ENCODE results near the gene MIEF2. TPM values are rescaled to one million over a fixed set of nuclear protein-coding genes. Genes with fewer than 3 reads are reported as not detected.

MIEF2 gene
- total and polyA plus RNA-seq, 2 experiments from 2014 or later = 37.3 to 101 TPM

- Histone ChIP-seq H3K36me3 (no peaks in the 10 kb centered on the region), H3K27me3 (no peaks in the 10 kb centered on the region), H3K27ac (no peak overlapping the region), H3K9me3 (ENCODE audit: low read depth) (no peaks in the 10 kb centered on the region), H3K4me1 (ENCODE audit: low read depth) (peaks cover 20% of the 10 kb centered on the region), H3K4me3 (no peak overlapping the region)
- TF ChIP-seq, protein P1, sequence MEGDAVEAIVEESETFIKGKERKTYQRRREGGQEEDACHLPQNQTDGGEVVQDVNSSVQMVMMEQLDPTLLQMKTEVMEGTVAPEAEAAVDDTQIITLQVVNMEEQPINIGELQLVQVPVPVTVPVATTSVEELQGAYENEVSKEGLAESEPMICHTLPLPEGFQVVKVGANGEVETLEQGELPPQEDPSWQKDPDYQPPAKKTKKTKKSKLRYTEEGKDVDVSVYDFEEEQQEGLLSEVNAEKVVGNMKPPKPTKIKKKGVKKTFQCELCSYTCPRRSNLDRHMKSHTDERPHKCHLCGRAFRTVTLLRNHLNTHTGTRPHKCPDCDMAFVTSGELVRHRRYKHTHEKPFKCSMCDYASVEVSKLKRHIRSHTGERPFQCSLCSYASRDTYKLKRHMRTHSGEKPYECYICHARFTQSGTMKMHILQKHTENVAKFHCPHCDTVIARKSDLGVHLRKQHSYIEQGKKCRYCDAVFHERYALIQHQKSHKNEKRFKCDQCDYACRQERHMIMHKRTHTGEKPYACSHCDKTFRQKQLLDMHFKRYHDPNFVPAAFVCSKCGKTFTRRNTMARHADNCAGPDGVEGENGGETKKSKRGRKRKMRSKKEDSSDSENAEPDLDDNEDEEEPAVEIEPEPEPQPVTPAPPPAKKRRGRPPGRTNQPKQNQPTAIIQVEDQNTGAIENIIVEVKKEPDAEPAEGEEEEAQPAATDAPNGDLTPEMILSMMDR (IDR thresholded peaks at IDR 0.05; ENCODE audit: low read depth, low read length) = no peak
- DNase-seq (ENCODE audit: low read depth in 1 of 2, low spot score in 1 of 2) = no peak
Observed at GRCh38 chr17:18227635-18228034, 32.8 kb upstream of the MIEF2 start.

- no peaks in the 10 kb centered on the region for H3K9me3 ChIP-seq (ENCODE audit: low read depth)
- no peaks in the 10 kb centered on the region for H3K36me3 ChIP-seq
- peaks cover 20% of the 10 kb centered on the region for H3K4me1 ChIP-seq (ENCODE audit: low read depth)
- H3K27me3 ChIP-seq = no peaks in the 10 kb centered on the region
- H3K4me3 ChIP-seq = no peak overlapping the region
- no peak for DNase-seq (ENCODE audit: low read depth in 1 of 2, low spot score in 1 of 2)
- H3K27ac ChIP-seq = no peak overlapping the region
- TF ChIP-seq, protein P1 (IDR thresholded peaks at IDR 0.05; ENCODE audit: low read depth, low read length) = no peak
Observed at GRCh38 chr17:18228176-18228682, 32.2 kb upstream of the MIEF2 start.

DNA sequence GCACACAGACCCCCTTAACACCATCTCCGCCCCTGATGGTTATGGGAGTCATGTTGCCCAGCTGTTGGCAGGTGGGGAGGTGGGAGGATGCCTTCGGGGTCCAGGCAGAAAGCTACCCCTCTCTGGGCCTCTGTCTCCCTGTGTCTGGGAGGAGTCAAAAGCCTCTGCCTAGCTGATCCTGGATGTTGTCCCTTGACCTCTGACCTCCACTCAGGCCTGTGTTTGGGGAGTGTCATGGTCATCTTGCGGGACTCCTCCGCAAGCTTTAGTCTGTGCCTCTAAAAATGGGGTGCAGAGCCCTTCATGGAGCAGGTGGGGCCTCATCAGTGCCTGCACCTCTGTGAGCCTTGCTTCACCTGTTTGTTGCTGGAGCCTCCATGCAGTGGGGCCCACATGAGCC lies 31.2 kb upstream of the MIEF2 start:
- H3K4me1 ChIP-seq (ENCODE audit: low read depth) = peaks cover 19% of the 10 kb centered on the region
- no peak overlapping the region for H3K27ac ChIP-seq

DNA sequence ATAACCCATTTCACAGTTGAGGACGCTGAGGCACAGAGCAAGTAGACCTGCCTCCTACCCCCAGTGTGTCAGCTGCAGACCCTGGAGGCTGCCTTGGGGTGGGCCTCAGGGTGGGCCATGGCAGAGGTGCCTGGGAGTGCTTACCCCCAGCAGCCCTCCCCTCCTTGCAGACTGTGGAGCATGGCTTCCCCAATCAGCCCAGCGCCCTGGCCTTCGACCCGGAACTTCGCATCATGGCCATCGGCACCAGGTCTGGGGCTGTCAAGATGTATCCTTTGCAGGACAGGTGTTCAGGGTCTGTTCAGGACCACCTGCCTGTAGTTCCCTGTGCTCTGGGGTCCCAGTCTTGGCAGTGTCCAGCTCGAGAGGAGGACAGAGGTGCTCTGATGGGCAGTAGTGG lies 30.7 kb upstream of the MIEF2 start:
- Histone ChIP-seq H3K27me3 (no peaks in the 10 kb centered on the region), H3K36me3 (peaks cover 8% of the 10 kb centered on the region), H3K9me3 (ENCODE audit: low read depth) (no peaks in the 10 kb centered on the region), H3K4me1 (ENCODE audit: low read depth) (peaks cover 14% of the 10 kb centered on the region), H3K4me3 (no peak overlapping the region), H3K27ac (no peak overlapping the region)
- DNase-seq (ENCODE audit: low read depth in 1 of 2, low spot score in 1 of 2) = no peak
- TF ChIP-seq, protein P1 (IDR thresholded peaks at IDR 0.05; ENCODE audit: low read depth, low read length) = no peak

More for the DNA sequence above, 31.2 kb upstream of the MIEF2 start:
- Histone ChIP-seq H3K9me3 (ENCODE audit: low read depth) (no peaks in the 10 kb centered on the region), H3K4me3 (no peak overlapping the region), H3K36me3 (peaks cover 3% of the 10 kb centered on the region), H3K27me3 (no peaks in the 10 kb centered on the region)
- TF ChIP-seq, protein P1 (IDR thresholded peaks at IDR 0.05; ENCODE audit: low read depth, low read length) = no peak
- DNase-seq (ENCODE audit: low read depth in 1 of 2, low spot score in 1 of 2) = no peak

DNA sequence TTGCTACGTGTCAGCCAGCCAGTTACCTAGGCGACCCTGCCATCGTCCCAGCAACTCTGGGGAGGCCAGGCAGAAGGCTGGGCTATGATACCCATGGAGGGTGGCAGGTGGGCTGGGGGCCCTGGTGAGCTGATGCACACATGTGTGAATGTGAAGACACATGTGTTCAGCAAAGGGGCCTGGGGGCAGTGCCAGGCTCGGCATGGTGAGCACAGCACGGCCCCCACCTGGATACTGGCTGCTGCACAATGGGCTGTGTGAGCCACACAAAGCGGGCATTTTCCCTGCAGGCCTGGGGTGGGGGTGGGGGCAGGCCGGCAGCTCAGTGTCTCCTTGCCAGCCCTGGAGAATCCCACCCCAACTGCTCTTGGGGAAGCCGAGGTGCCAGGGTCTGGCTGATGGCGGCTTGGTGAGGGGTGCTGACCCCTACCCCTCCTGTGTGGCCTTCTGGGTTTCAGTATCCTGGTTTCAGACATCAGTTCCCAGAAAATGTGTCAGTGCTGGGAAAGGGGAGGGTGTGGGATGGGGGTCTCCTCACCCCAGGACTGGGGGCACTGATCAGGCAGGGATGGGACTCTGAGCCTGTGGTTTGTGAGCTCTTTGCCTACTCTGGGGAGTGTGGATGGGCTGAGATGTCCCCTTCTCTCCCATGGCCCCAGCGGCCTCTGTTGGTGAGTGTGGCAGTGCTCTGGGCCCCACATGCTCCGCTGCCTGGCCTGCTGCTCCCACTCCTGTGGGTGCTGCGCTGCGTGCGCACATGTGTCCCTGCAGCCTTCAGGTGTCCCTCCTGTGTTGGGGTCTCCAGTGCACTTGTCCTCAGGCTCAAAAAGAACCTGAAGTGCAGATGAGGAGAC lies 29.9 kb upstream of the MIEF2 start:
- H3K27ac ChIP-seq = no peak overlapping the region
- no peak for DNase-seq (ENCODE audit: low read depth in 1 of 2, low spot score in 1 of 2)
- peaks cover 13% of the 10 kb centered on the region for H3K4me1 ChIP-seq (ENCODE audit: low read depth)
- no peaks in the 10 kb centered on the region for H3K9me3 ChIP-seq (ENCODE audit: low read depth)
- TF ChIP-seq, protein P1 (IDR thresholded peaks at IDR 0.05; ENCODE audit: low read depth, low read length) = no peak
- H3K27me3 ChIP-seq = no peaks in the 10 kb centered on the region
- peaks cover 8% of the 10 kb centered on the region for H3K36me3 ChIP-seq
- H3K4me3 ChIP-seq = no peak overlapping the region
